ENCODE data around the gene P2RY14.
A peak's percentile ranks its signal among the peaks of the same experiment; 100 is the strongest.
"Not testable (repeated sequence)": the region's sequence is repeated elsewhere in the genome, so short reads cannot be mapped to it uniquely, and the experiment has no call there.

The P2RY14 gene

GRCh38 chr3:151259664-151260063, 18.7 kb downstream of the P2RY14 start:
- DNase-seq (ENCODE audit: low spot score) = no peak

- DNase-seq (ENCODE audit: low spot score) = no peak
These were observed 21.6 kb downstream of the P2RY14 start for GRCh38 chr3:151256749-151257148.

GRCh38 chr3:151248772-151249337, 29.5 kb downstream of the P2RY14 start:
- no peak for DNase-seq (ENCODE audit: low spot score)

GRCh38 chr3:151242006-151242405, 36.3 kb downstream of the P2RY14 start:
- DNase-seq (ENCODE audit: low spot score) = not testable (repeated sequence)

GRCh38 chr3:151236736-151237135, 41.6 kb downstream of the P2RY14 start:
- DNase-seq (ENCODE audit: low spot score) = no peak

GRCh38 chr3:151236316-151236715, 42.0 kb downstream of the P2RY14 start:
- no peak for DNase-seq (ENCODE audit: low spot score)

GRCh38 chr3:151234825-151235224, 43.5 kb downstream of the P2RY14 start:
- no peak for DNase-seq (ENCODE audit: low spot score)

- DNase-seq (ENCODE audit: low spot score) = no peak
These were observed 45.4 kb downstream of the P2RY14 start for GRCh38 chr3:151232991-151233390.

- not testable (repeated sequence) for DNase-seq (ENCODE audit: low spot score)
These were observed 45.9 kb downstream of the P2RY14 start for GRCh38 chr3:151232403-151232802.

- no peak for DNase-seq (ENCODE audit: low spot score)
These were observed 47.7 kb downstream of the P2RY14 start for GRCh38 chr3:151230646-151231045.

- peak; percentile 66 for DNase-seq (ENCODE audit: low spot score)
These were observed 49.7 kb downstream of the P2RY14 start for GRCh38 chr3:151228666-151229040.

- DNase-seq (ENCODE audit: low spot score) = peak; percentile 65
These were observed 50.3 kb downstream of the P2RY14 start for GRCh38 chr3:151227807-151228665.

- no peak for DNase-seq (ENCODE audit: low spot score)
These were observed 51.0 kb downstream of the P2RY14 start for GRCh38 chr3:151227266-151227806.

GRCh38 chr3:151226825-151227224, 51.5 kb downstream of the P2RY14 start:
- no peak for DNase-seq (ENCODE audit: low spot score)

- DNase-seq (ENCODE audit: low spot score) = peak; percentile 31
These were observed 52.2 kb downstream of the P2RY14 start for GRCh38 chr3:151226088-151226563.

- no peak for DNase-seq (ENCODE audit: low spot score)
These were observed 53.0 kb downstream of the P2RY14 start for GRCh38 chr3:151225040-151225975.

GRCh38 chr3:151224268-151224866, 54.0 kb downstream of the P2RY14 start:
- DNase-seq (ENCODE audit: low spot score) = no peak

GRCh38 chr3:151219056-151219455, 59.3 kb downstream of the P2RY14 start:
- peak; percentile 31 for DNase-seq (ENCODE audit: low spot score)

- no peak for DNase-seq (ENCODE audit: low spot score)
These were observed 60.2 kb downstream of the P2RY14 start for GRCh38 chr3:151218136-151218535.

GRCh38 chr3:151216641-151217607, 61.4 kb downstream of the P2RY14 start:
- peak; percentile 52 for DNase-seq (ENCODE audit: low spot score)

Data from hepatic stellate cell (primary cell).